ENCODE measurements around the gene ZNRF3.
"Not testable (repeated sequence)": the region's sequence is repeated elsewhere in the genome, so short reads cannot be mapped to it uniquely, and the experiment has no call there.

Gene ZNRF3

DNA sequence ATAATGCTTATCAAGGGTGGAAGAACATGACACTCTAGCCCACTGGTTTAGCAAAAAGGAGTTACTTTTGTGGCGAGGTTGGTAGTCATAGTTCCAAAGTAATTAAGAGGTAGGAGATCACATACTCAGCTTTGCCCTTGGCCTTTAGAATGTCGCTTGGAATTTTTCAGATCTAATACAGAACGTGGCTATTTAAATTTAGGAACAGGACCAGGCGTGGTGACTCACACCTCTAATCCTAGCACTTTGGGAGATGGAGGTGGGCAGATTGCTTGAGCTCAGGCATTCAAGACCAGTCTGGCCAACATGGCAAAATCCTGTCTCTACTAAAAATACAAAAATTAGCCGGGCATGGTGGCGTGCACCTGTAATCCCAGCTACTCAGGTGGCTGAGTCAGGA is 26.1 kb upstream of the ZNRF3 start:
- no peaks in the 10 kb centered on the region for H3K9me3 ChIP-seq (ENCODE audit: insufficient read depth, low read length, severe bottlenecking)
- TF ChIP-seq, protein P1, sequence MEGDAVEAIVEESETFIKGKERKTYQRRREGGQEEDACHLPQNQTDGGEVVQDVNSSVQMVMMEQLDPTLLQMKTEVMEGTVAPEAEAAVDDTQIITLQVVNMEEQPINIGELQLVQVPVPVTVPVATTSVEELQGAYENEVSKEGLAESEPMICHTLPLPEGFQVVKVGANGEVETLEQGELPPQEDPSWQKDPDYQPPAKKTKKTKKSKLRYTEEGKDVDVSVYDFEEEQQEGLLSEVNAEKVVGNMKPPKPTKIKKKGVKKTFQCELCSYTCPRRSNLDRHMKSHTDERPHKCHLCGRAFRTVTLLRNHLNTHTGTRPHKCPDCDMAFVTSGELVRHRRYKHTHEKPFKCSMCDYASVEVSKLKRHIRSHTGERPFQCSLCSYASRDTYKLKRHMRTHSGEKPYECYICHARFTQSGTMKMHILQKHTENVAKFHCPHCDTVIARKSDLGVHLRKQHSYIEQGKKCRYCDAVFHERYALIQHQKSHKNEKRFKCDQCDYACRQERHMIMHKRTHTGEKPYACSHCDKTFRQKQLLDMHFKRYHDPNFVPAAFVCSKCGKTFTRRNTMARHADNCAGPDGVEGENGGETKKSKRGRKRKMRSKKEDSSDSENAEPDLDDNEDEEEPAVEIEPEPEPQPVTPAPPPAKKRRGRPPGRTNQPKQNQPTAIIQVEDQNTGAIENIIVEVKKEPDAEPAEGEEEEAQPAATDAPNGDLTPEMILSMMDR (IDR thresholded peaks at IDR 0.05; ENCODE audit: borderline replicate concordance, extremely low read depth, low read length, poor library complexity, severe bottlenecking) = no peak
- TF ChIP-seq EZH2 (IDR thresholded peaks at IDR 0.05; ENCODE audit: borderline replicate concordance, low read depth, low read length, severe bottlenecking) = no peak
- H2AFZ ChIP-seq (ENCODE audit: low read depth, low read length) = no peak overlapping the region
- no peaks in the 10 kb centered on the region for H3K4me1 ChIP-seq (ENCODE audit: insufficient read depth, low read length)
- DNase-seq (no peak), ATAC-seq (ENCODE audit: insufficient read depth, low read depth) (no peak)
- no peaks in the 10 kb centered on the region for H3K79me2 ChIP-seq (ENCODE audit: insufficient read depth, low read length)
- no peak overlapping the region for H3K4me3 ChIP-seq (ENCODE audit: low read depth in 1 of 2, low read length in 2 of 2)
- H3K36me3 ChIP-seq (ENCODE audit: insufficient read depth, low read length) = no peaks in the 10 kb centered on the region
- H3K4me2 ChIP-seq (ENCODE audit: insufficient read depth, low read length) = no peak overlapping the region
- H3K9ac ChIP-seq (ENCODE audit: low read depth, low read length) = no peak overlapping the region
- no peak overlapping the region for H3K27ac ChIP-seq (ENCODE audit: low read length)
- no peaks in the 10 kb centered on the region for H3K27me3 ChIP-seq (ENCODE audit: insufficient read depth, low read length, poor library complexity)
- peaks cover 4% of the 10 kb centered on the region; the same call in 1 of the 2 replicates for H4K20me1 ChIP-seq (ENCODE audit: insufficient read depth, low read length)

DNA sequence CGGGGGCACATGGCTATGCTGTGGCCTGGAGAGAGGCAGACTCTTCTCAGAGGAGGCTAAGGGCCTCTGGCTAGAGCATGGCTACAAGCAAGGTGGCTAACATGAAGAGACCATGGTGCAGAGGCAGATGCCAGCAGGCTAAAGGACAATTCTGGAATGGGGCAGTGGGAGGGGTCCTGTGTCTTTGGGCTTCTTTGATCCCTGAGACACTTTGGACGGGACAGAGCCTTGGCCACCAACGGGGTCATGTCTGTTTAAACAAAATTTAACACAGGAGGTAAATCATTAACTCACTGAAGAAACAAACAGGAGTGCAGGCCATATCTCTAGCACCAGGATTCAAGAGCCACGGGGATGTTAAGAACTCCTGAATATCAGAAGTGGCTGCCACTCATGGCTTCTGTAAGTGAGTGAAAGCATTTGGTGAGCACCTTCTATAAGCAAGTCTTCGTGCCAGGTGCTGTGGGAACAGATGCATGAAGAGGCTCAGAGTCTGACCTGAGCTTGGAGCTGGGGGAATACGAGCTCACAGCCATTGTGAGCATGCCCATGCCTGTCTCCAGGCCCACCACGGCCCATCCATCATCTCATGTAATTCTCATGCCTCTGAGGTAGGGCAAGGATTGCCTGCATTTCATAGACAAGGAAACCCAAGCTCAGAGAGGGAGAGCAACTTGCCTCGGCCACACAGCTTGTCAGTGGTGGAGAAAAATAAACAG is 18.3 kb upstream of the ZNRF3 start:
- Histone ChIP-seq H3K4me2 (ENCODE audit: insufficient read depth, low read length) (no peak overlapping the region), H3K4me3 (ENCODE audit: low read depth in 1 of 2, low read length in 2 of 2) (no peak overlapping the region), H3K9me3 (ENCODE audit: insufficient read depth, low read length, severe bottlenecking) (no peaks in the 10 kb centered on the region), H3K36me3 (ENCODE audit: insufficient read depth, low read length) (no peaks in the 10 kb centered on the region), H2AFZ (ENCODE audit: low read depth, low read length) (no peak overlapping the region), H3K9ac (ENCODE audit: low read depth, low read length) (no peak overlapping the region), H4K20me1 (ENCODE audit: insufficient read depth, low read length) (no peaks in the 10 kb centered on the region; the same call in 1 of the 2 replicates), H3K27ac (ENCODE audit: low read length) (no peak overlapping the region), H3K4me1 (ENCODE audit: insufficient read depth, low read length) (no peaks in the 10 kb centered on the region), H3K27me3 (ENCODE audit: insufficient read depth, low read length, poor library complexity) (no peaks in the 10 kb centered on the region), H3K79me2 (ENCODE audit: insufficient read depth, low read length) (no peaks in the 10 kb centered on the region)
- no peak for TF ChIP-seq EZH2 (IDR thresholded peaks at IDR 0.05; ENCODE audit: borderline replicate concordance, low read depth, low read length, severe bottlenecking)
- TF ChIP-seq, protein P1 (IDR thresholded peaks at IDR 0.05; ENCODE audit: borderline replicate concordance, extremely low read depth, low read length, poor library complexity, severe bottlenecking) = no peak
- DNase-seq (no peak), ATAC-seq (ENCODE audit: insufficient read depth, low read depth) (no peak)

DNA sequence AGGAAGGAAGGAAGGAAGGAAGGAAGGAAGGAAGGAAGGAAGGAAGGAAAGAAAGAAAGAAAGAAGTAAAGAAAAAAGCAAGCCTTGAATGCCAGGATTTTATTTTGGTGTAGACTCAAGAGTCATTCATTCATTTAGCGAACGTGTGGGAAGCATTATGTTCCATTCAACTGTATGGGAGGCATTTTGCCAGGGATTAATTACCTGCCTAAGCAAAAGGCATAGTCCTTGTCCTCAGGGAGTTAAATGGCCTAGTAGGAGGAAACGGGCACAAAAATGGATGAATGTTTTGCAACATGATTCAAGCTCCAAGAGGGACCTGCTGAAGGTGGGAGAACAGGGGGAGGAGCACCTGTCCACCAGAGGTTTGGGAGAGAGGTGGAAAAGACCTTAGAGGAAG is 16.2 kb upstream of the ZNRF3 start:
- no peak for ATAC-seq (ENCODE audit: insufficient read depth, low read depth)
- H3K4me2 ChIP-seq (ENCODE audit: insufficient read depth, low read length) = no peak overlapping the region
- H3K4me1 ChIP-seq (ENCODE audit: insufficient read depth, low read length) = no peaks in the 10 kb centered on the region
- no peak overlapping the region for H2AFZ ChIP-seq (ENCODE audit: low read depth, low read length)
- H3K79me2 ChIP-seq (ENCODE audit: insufficient read depth, low read length) = no peaks in the 10 kb centered on the region
- no peaks in the 10 kb centered on the region; the same call in 1 of the 2 replicates for H4K20me1 ChIP-seq (ENCODE audit: insufficient read depth, low read length)
- no peaks in the 10 kb centered on the region for H3K36me3 ChIP-seq (ENCODE audit: insufficient read depth, low read length)
- no peaks in the 10 kb centered on the region for H3K9me3 ChIP-seq (ENCODE audit: insufficient read depth, low read length, severe bottlenecking)
- no peak overlapping the region for H3K9ac ChIP-seq (ENCODE audit: low read depth, low read length)
- no peak for DNase-seq
- H3K27ac ChIP-seq (ENCODE audit: low read length) = no peak overlapping the region
- H3K4me3 ChIP-seq (ENCODE audit: low read depth in 1 of 2, low read length in 2 of 2) = no peak overlapping the region
- H3K27me3 ChIP-seq (ENCODE audit: insufficient read depth, low read length, poor library complexity) = no peaks in the 10 kb centered on the region
- no peak for TF ChIP-seq EZH2 (IDR thresholded peaks at IDR 0.05; ENCODE audit: borderline replicate concordance, low read depth, low read length, severe bottlenecking)
- TF ChIP-seq, protein P1 (IDR thresholded peaks at IDR 0.05; ENCODE audit: borderline replicate concordance, extremely low read depth, low read length, poor library complexity, severe bottlenecking) = no peak

DNA sequence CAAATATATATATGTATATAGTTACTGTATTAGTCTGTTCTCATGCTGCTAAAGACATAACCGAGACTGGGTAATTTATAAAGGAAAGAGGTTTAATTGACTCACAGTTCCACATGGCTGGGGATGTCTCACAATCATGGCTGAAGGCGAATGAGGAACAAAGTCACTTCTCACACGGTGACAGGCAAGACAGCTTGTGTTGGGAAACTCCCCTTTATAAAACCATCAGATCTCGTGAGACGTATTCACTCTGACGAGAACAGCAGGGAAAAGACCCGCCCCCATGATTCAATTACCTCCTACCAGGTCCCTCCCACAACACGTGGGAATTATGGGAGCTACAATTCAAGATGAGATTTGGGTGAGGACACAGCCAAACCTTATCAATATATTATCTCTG is 15.0 kb upstream of the ZNRF3 start:
- H3K4me2 ChIP-seq (ENCODE audit: insufficient read depth, low read length); H4K20me1 ChIP-seq (ENCODE audit: insufficient read depth, low read length); H3K9ac ChIP-seq (ENCODE audit: low read depth, low read length); H3K36me3 ChIP-seq (ENCODE audit: insufficient read depth, low read length); H3K27ac ChIP-seq (ENCODE audit: low read length); H3K4me1 ChIP-seq (ENCODE audit: insufficient read depth, low read length); H3K9me3 ChIP-seq (ENCODE audit: insufficient read depth, low read length, severe bottlenecking); H3K79me2 ChIP-seq (ENCODE audit: insufficient read depth, low read length); H3K27me3 ChIP-seq (ENCODE audit: insufficient read depth, low read length, poor library complexity); H3K4me3 ChIP-seq (ENCODE audit: low read depth in 1 of 2, low read length in 2 of 2); ATAC-seq (ENCODE audit: insufficient read depth, low read depth); H2AFZ ChIP-seq (ENCODE audit: low read depth, low read length); DNase-seq: not testable (repeated sequence)
